GM23248 (cell line): ENCODE data around the gene MAP2.

Experiments used
- EZH2 ChIP-seq: fragments of 200-600 bp; sonication (generic); IDR thresholded peaks from 2 replicates; pipeline ENCODE4 v1.6.1; 2018; ENCODE audit warnings: antibody characterized with exemption, mild to moderate bottlenecking; ENCODE audit not compliant: insufficient read depth, poor library complexity, severe bottlenecking
- EZH2phosphoT487 ChIP-seq: fragments of 200-600 bp; sonication (generic); IDR thresholded peaks from 2 replicates; pipeline ENCODE4 v1.6.1; 2018; ENCODE audit warnings: antibody characterized with exemption, moderate library complexity, mild to moderate bottlenecking, low read depth; ENCODE audit not compliant: insufficient read depth

DNA sequence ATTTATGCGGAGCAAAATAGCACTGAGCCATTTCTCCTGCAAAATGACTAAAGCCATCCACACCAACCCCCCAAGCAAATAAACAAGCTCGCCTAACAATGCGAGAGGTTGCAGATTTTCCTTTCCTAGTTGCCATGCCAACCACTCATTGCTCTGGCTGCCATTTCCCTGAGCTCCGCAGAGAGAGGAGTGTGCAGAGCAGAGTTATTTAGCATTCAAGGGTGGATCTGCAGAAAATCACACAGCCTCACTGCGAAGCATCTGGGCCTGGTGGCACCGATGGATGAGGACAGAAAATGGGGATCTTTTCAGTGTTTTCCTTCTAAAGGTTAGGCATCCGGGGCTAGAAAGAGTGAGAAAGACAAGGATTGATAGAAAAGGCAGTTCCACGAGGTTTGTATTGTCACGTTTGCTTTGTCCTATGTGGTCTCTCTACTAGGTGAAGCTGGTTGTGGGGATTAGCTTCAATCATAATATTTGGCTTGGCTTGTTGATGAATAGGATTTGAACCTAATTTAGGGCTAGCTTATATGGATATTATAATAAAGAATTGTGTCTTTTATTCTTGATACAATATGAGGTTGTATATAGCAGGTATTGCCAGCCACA lies 237.5 kb downstream of the MAP2 start:
- TF ChIP-seq EZH2 = no peak
- no peak for TF ChIP-seq EZH2phosphoT487
